Loucy (cell line): ENCODE measurements around the gene CAMTA2.

Experiments used
- CTCF ChIP-seq: fragments of 200-600 bp; sonication (generic); conservative IDR thresholded peaks from 2 replicates; pipeline ENCODE4 v1.5.1; 2014; ENCODE audit warnings: mild to moderate bottlenecking, antibody characterized with exemption, low read length
- EZH2phosphoT487 ChIP-seq: fragments of 200-600 bp; IDR thresholded peaks from 2 replicates; pipeline ENCODE4 v1.6.1; 2018; ENCODE audit warnings: antibody characterized with exemption, mild to moderate bottlenecking, moderate library complexity, borderline replicate concordance

GRCh38 chr17:4965311-4965986 lies 22.0 kb downstream of the CAMTA2 start:
- no peak for TF ChIP-seq CTCF
- TF ChIP-seq EZH2phosphoT487: no peak
